IMR-90 (cell line): ENCODE results near the gene HDAC8. TPM values are rescaled to one million over a fixed set of nuclear protein-coding genes. Genes with fewer than 3 reads are reported as not detected.

ENCODE experiments used
- ATAC-seq: fragments of 200-7000 bp; cut with Tn5 transposase; 2 replicates; pipeline ENCODE4 v1.9.1; 2020; ENCODE audit warnings: low read depth, mild to moderate bottlenecking, moderate library complexity
- BruUV-seq: library from RNA; stranded (reverse); fragments of 400-500 nt; replicated peaks from 2 replicates; lab custom pipeline; 2021; lab: Mats Ljungman, UMichigan
- CTCF ChIA-PET: fragments of 300-600 bp; formaldehyde crosslinking; extraction: SDS; loops from one replicate; lab custom pipeline; 2021; ENCODE audit warnings: antibody characterized with exemption; lab: Yijun Ruan, JAX
- POLR2A ChIA-PET: fragments of 300-600 bp; sonication (Branson Sonifier 250); formaldehyde crosslinking; loops from one replicate; lab custom pipeline; 2022; ENCODE audit warnings: antibody characterized with exemption; ENCODE audit not compliant: unreplicated experiment; lab: Charles Lee
- DNase-seq: peaks from one replicate; pipeline ENCODE4 v3.0.0; 2013
- H2AFZ ChIP-seq: replicated peaks from 2 replicates; pipeline ENCODE3; 2013; ENCODE audit warnings: low read length, mild to moderate bottlenecking; ENCODE audit not compliant: poor library complexity
- H2AK5ac ChIP-seq: 2 replicates; pipeline ENCODE4 v1.6.1; 2013; ENCODE audit warnings: low read depth, low read length, inconsistent platforms
- H2AK9ac ChIP-seq: replicated peaks from 2 replicates; pipeline ENCODE3; 2013; ENCODE audit warnings: mild to moderate bottlenecking, low read depth, low read length, moderate library complexity; ENCODE audit not compliant: poor library complexity
- H2BK120ac ChIP-seq: 2 replicates; pipeline ENCODE4 v1.6.1; 2013; ENCODE audit warnings: low read depth, low read length, inconsistent platforms
- H2BK15ac ChIP-seq: 3 replicates; pipeline ENCODE4 v1.6.1; 2013; ENCODE audit warnings: low read depth, low read length, inconsistent platforms
- H2BK20ac ChIP-seq: 2 replicates; pipeline ENCODE4 v1.6.1; 2013; ENCODE audit warnings: low read depth, mild to moderate bottlenecking, inconsistent platforms, low read length, moderate library complexity
- H2BK5ac ChIP-seq: 2 replicates; pipeline ENCODE4 v1.6.1; 2013; ENCODE audit warnings: mild to moderate bottlenecking, low read depth, low read length, inconsistent platforms; ENCODE audit not compliant: poor library complexity, severe bottlenecking
- H3K14ac ChIP-seq: replicated peaks from 2 replicates; pipeline ENCODE4 v1.6.1; 2013; ENCODE audit warnings: low read depth, low read length, inconsistent platforms
- H3K18ac ChIP-seq: 2 replicates; pipeline ENCODE4 v1.6.1; 2013; ENCODE audit warnings: low read depth, low read length, control low read depth
- H3K23ac ChIP-seq: 2 replicates; pipeline ENCODE4 v1.6.1; 2013; ENCODE audit warnings: low read depth, low read length, inconsistent platforms
- H3K27ac ChIP-seq: 2 replicates; pipeline ENCODE4 v1.5.1; 2013; ENCODE audit warnings: mild to moderate bottlenecking, control low read depth, low read length; ENCODE audit not compliant: insufficient read depth
- H3K27me3 ChIP-seq: 2 replicates; pipeline ENCODE4 v1.6.1; 2013; ENCODE audit warnings: low read length; ENCODE audit not compliant: control insufficient read depth, insufficient read depth
- H3K36me3 ChIP-seq: 2 replicates; pipeline ENCODE4 v1.6.1; 2013; ENCODE audit warnings: low read length, mixed read lengths; ENCODE audit not compliant: control insufficient read depth, insufficient read depth
- H3K4ac ChIP-seq: 2 replicates; pipeline ENCODE4 v1.6.1; 2013; ENCODE audit warnings: low read depth, low read length, inconsistent platforms
- H3K4me1 ChIP-seq: 2 replicates; pipeline ENCODE4 v1.6.1; 2013; ENCODE audit warnings: low read length, mixed read lengths; ENCODE audit not compliant: control insufficient read depth, insufficient read depth
- H3K4me2 ChIP-seq: 2 replicates; pipeline ENCODE4 v1.6.1; 2013; ENCODE audit warnings: low read depth, mild to moderate bottlenecking, control low read depth, low read length, moderate library complexity
- H3K4me3 ChIP-seq: 2 replicates; pipeline ENCODE4 v1.5.1; 2013; ENCODE audit warnings: low read depth, mild to moderate bottlenecking, control low read depth, low read length, moderate library complexity; ENCODE audit not compliant: insufficient read depth
- H3K56ac ChIP-seq: 2 replicates; pipeline ENCODE4 v1.6.1; 2013; ENCODE audit warnings: low read length, inconsistent platforms; ENCODE audit not compliant: insufficient read depth; ENCODE audit errors: extremely low read depth
- H3K79me1 ChIP-seq, 2 experiments: 2 replicates each; pipeline ENCODE4 v1.6.1; 2013; ENCODE audit warnings: low read length in 2 of 2, inconsistent platforms in 1 of 2, low read depth in 1 of 2
- H3K9ac ChIP-seq: 2 replicates; pipeline ENCODE4 v1.6.1; 2013; ENCODE audit warnings: low read depth, low read length, control low read depth
- H3K9me1 ChIP-seq: 2 replicates; pipeline ENCODE4 v1.6.1; 2013; ENCODE audit warnings: low read length, inconsistent platforms; ENCODE audit not compliant: insufficient read depth
- H3K9me3 ChIP-seq: 2 replicates; pipeline ENCODE4 v1.6.1; 2013; ENCODE audit warnings: low read length; ENCODE audit not compliant: control insufficient read depth, insufficient read depth
- H4K20me1 ChIP-seq: 2 replicates; pipeline ENCODE4 v1.6.1; 2013; ENCODE audit warnings: low read length, inconsistent platforms; ENCODE audit not compliant: insufficient read depth
- H4K5ac ChIP-seq: 2 replicates; pipeline ENCODE4 v1.6.1; 2013; ENCODE audit warnings: mild to moderate bottlenecking, low read depth, low read length, control low read depth
- H4K8ac ChIP-seq, 2 experiments: 2 replicates each; pipeline ENCODE4 v1.6.1; 2013; ENCODE audit warnings: low read depth in 2 of 2, low read length in 2 of 2, control low read depth in 1 of 2, inconsistent platforms in 1 of 2
- H4K91ac ChIP-seq: 2 replicates; pipeline ENCODE4 v1.6.1; 2013; ENCODE audit warnings: low read depth, low read length, inconsistent platforms; ENCODE audit not compliant: insufficient read depth
- BHLHE40 ChIP-seq: fragments of 150-350 bp; IDR thresholded peaks from 2 replicates; pipeline ENCODE4 v1.6.1; 2016; ENCODE audit warnings: mild to moderate bottlenecking, low read depth, low read length
- MAFK ChIP-seq: IDR thresholded peaks from 2 replicates; pipeline ENCODE4 v1.6.1; 2012; ENCODE audit warnings: low read depth, low read length, improper control_type of control experiment
- MAZ ChIP-seq: IDR thresholded peaks from 2 replicates; pipeline ENCODE4 v1.6.1; 2012; ENCODE audit warnings: low read depth, mild to moderate bottlenecking, low read length, improper control_type of control experiment, moderate library complexity, borderline replicate concordance
- MXI1 ChIP-seq: IDR thresholded peaks from 2 replicates; pipeline ENCODE4 v1.6.1; 2012; ENCODE audit warnings: low read depth, mild to moderate bottlenecking, low read length, moderate library complexity, borderline replicate concordance
- POLR2A ChIP-seq: IDR thresholded peaks from 2 replicates; pipeline ENCODE4 v1.6.1; 2012; ENCODE audit warnings: mild to moderate bottlenecking, low read depth, low read length
- RAD21 ChIP-seq: IDR thresholded peaks from 2 replicates; pipeline ENCODE4 v1.6.1; 2012; ENCODE audit warnings: low read length, improper control_type of control experiment
- RCOR1 ChIP-seq: IDR thresholded peaks from 2 replicates; pipeline ENCODE4 v1.6.1; 2012; ENCODE audit warnings: mild to moderate bottlenecking, low read length, improper control_type of control experiment; ENCODE audit not compliant: insufficient replicate concordance
- RFX5 ChIP-seq: IDR thresholded peaks from 2 replicates; pipeline ENCODE4 v1.8.0; 2012; ENCODE audit warnings: low read depth, mild to moderate bottlenecking, low read length, moderate library complexity
- dilution Hi-C: fragments of 300-500 bp; cut with HindIII; formaldehyde crosslinking; loops from one replicate; pipeline ENCODE4 v1.14.3; 2018; ENCODE audit warnings: low sequenced_read_pairs; ENCODE audit not compliant: unreplicated experiment
- in situ Hi-C: fragments of 300-500 bp; cut with MboI; formaldehyde crosslinking; loops from 3 replicates; pipeline ENCODE4 v1.14.3; 2019; ENCODE audit warnings: low sequenced_read_pairs, inconsistent platforms, mixed read lengths
- intact Hi-C: fragments of 100-400 bp; cut with micrococcal nuclease; formaldehyde crosslinking; loops from 2 replicates; pipeline ENCODE4 v1.10.0; 2022
- polyA plus RNA-seq, 3 experiments: library from polyadenylated mRNA; depleted of rRNA; stranded (reverse); fragments of >200 nt; gene quantifications; 2 replicates each; pipeline ENCODE4 v1.2.3, GENCODE V29; 2012; ENCODE audit warnings: low replicate concordance in 1 of 3
- total RNA-seq: library from RNA; depleted of rRNA; stranded (reverse); fragments of >200 nt; gene quantifications from 2 replicates; pipeline ENCODE4 v1.2.3, GENCODE V29; 2012
- TF ChIP-seq, protein P1 (sequence below): fragments of 150-350 bp; IDR thresholded peaks from 2 replicates; pipeline ENCODE4 v1.6.1; 2017; ENCODE audit warnings: mild to moderate bottlenecking, antibody characterized with exemption, low read length, low read depth

The HDAC8 gene
- total and polyA plus RNA-seq, 2 of the 4 experiments (the other 2 are of a cell fraction) = 16.1 to 28.5 TPM

- Histone ChIP-seq H3K18ac (no peak overlapping the region), H2BK120ac (no peak overlapping the region), H3K27ac (no peak overlapping the region), H3K27me3 (peaks cover 2% of the 10 kb centered on the region), H2BK15ac (no peak overlapping the region), H2AFZ (no peak overlapping the region), H4K91ac (no peak overlapping the region), H2AK9ac (no peak overlapping the region), H3K36me3 (peaks cover under 1% of the 10 kb centered on the region; the same call in 1 of the 2 replicates), H3K4me3 (no peak overlapping the region), H3K9me3 (peaks cover 5% of the 10 kb centered on the region; the same call in 1 of the 2 replicates), H3K56ac (no peak overlapping the region), H4K20me1 (no peaks in the 10 kb centered on the region), H3K9me1 (no peaks in the 10 kb centered on the region; the same call in 1 of the 2 replicates), H4K5ac (no peak overlapping the region), H3K4me2 (no peak overlapping the region), H2BK20ac (no peak overlapping the region), H3K4ac (no peak overlapping the region), H3K9ac (no peak overlapping the region), H3K4me1 (no peaks in the 10 kb centered on the region), H2AK5ac (no peak overlapping the region), H2BK5ac (no peak overlapping the region), H4K8ac (no peak overlapping the region), H3K14ac (no peak overlapping the region), H3K23ac (no peak overlapping the region), H3K79me1 (no peaks in the 10 kb centered on the region)
- ChIA-PET POLR2A (no interaction called here), CTCF (no interaction called here)
- ATAC-seq (no peak), DNase-seq (no peak)
- dilution Hi-C loops = no loop called here
- intact Hi-C loops = no loop called here
- TF ChIP-seq MAZ (no peak), MAFK (no peak), RCOR1 (no peak), BHLHE40 (no peak), RFX5 (no peak), POLR2A (no peak), RAD21 (no peak), MXI1 (no peak)
- TF ChIP-seq, protein P1, sequence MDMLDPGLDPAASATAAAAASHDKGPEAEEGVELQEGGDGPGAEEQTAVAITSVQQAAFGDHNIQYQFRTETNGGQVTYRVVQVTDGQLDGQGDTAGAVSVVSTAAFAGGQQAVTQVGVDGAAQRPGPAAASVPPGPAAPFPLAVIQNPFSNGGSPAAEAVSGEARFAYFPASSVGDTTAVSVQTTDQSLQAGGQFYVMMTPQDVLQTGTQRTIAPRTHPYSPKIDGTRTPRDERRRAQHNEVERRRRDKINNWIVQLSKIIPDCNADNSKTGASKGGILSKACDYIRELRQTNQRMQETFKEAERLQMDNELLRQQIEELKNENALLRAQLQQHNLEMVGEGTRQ = no peak
- in situ Hi-C loops = no loop called here
- BruUV-seq = no TSS peak
Observed at GRCh38 chrX:72436010-72436409, 136.6 kb downstream of the HDAC8 start.
